Activated CD4-positive, alpha-beta memory T cell treated with anti-CD3 and anti-CD28 coated beads for 36 hours (primary cell): Measurements from ENCODE around the gene CDK5RAP1. TPM values are rescaled to one million over a fixed set of nuclear protein-coding genes. Genes with fewer than 3 reads are reported as not detected.
A peak's percentile ranks its signal among the peaks of the same experiment; 100 is the strongest.

Source experiments
- CTCF ChIA-PET: fragments of 350-600 bp; sonication (Branson Sonifier 250); formaldehyde crosslinking; loops from one replicate; lab custom pipeline; 2021; ENCODE audit warnings: antibody characterized with exemption, inconsistent platforms; lab: Charles Lee
- POLR2A ChIA-PET: fragments of 350-600 bp; sonication (Branson Sonifier 250); formaldehyde crosslinking; loops from one replicate; lab custom pipeline; 2021; ENCODE audit warnings: antibody characterized with exemption; lab: Charles Lee
- DNase-seq: peaks from one replicate; pipeline ENCODE4 v3.0.0-alpha.2; 2020
- H3K27ac Mint-ChIP-seq: one replicate; pipeline ENCODE4 v1.8.0; 2021; ENCODE audit warnings: mixed read lengths
- H3K27me3 Mint-ChIP-seq: one replicate; pipeline ENCODE4 v1.8.0; 2021; ENCODE audit warnings: mixed read lengths
- H3K36me3 Mint-ChIP-seq: one replicate; pipeline ENCODE4 v1.8.0; 2021; ENCODE audit warnings: mixed read lengths
- H3K4me1 Mint-ChIP-seq: one replicate; pipeline ENCODE4 v1.8.0; 2021; ENCODE audit warnings: low read depth, mixed read lengths
- H3K4me3 Mint-ChIP-seq: one replicate; pipeline ENCODE4 v1.8.0; 2021; ENCODE audit warnings: mild to moderate bottlenecking, mixed read lengths
- H3K9me3 Mint-ChIP-seq: one replicate; pipeline ENCODE4 v1.8.0; 2021; ENCODE audit warnings: mixed read lengths
- intact Hi-C: fragments of 100-400 bp; cut with micrococcal nuclease; formaldehyde crosslinking; loops from one replicate; pipeline ENCODE4 v1.15.1; 2023
- total RNA-seq, 2 experiments: library from RNA; stranded (reverse); gene quantifications; one replicate each; pipeline ENCODE4 v1.2.3, GENCODE V29; 2021

The CDK5RAP1 gene
- total RNA-seq, 2 experiments from 2014 or later, result 39.6 to 40.3 TPM

- Mint-ChIP-seq H3K9me3 (no peaks in the 10 kb centered on the region), H3K36me3 (peaks cover 2% of the 10 kb centered on the region), H3K4me1 (no peaks in the 10 kb centered on the region), H3K4me3 (no peak overlapping the region), H3K27ac (no peak overlapping the region), H3K27me3 (no peaks in the 10 kb centered on the region)
- DNase-seq, result no peak
- POLR2A ChIA-PET, result no interaction called here
- intact Hi-C loops, result no loop called here
- CTCF ChIA-PET, result no interaction called here
Measured at GRCh38 chr20:33412484-33412838, 11.1 kb upstream of the CDK5RAP1 start.

GRCh38 chr20:33411711-33412483 is 10.6 kb upstream of the CDK5RAP1 start:
- peaks cover 2% of the 10 kb centered on the region for H3K36me3 Mint-ChIP-seq
- ChIA-PET POLR2A (no interaction called here), CTCF (no interaction called here)
- H3K27me3 Mint-ChIP-seq, result no peaks in the 10 kb centered on the region
- peaks cover 3% of the 10 kb centered on the region for H3K4me1 Mint-ChIP-seq
- DNase-seq, result no peak
- H3K4me3 Mint-ChIP-seq, result no peak overlapping the region
- intact Hi-C loops, result no loop called here
- no peak overlapping the region for H3K27ac Mint-ChIP-seq
- H3K9me3 Mint-ChIP-seq, result no peaks in the 10 kb centered on the region

GRCh38 chr20:33411242-33411641 is 9.9 kb upstream of the CDK5RAP1 start:
- DNase-seq, result no peak
- no peaks in the 10 kb centered on the region for H3K9me3 Mint-ChIP-seq
- CTCF ChIA-PET, result no interaction called here
- peaks cover 3% of the 10 kb centered on the region for H3K4me1 Mint-ChIP-seq
- POLR2A ChIA-PET, result no interaction called here
- no peak overlapping the region for H3K4me3 Mint-ChIP-seq
- H3K27me3 Mint-ChIP-seq, result no peaks in the 10 kb centered on the region
- intact Hi-C loops, result no loop called here
- no peak overlapping the region for H3K27ac Mint-ChIP-seq
- H3K36me3 Mint-ChIP-seq, result peaks cover 2% of the 10 kb centered on the region

- POLR2A ChIA-PET, result no interaction called here
- H3K27ac Mint-ChIP-seq, result no peak overlapping the region
- intact Hi-C loops, result no loop called here
- H3K4me1 Mint-ChIP-seq, result peaks cover 3% of the 10 kb centered on the region
- H3K27me3 Mint-ChIP-seq, result no peaks in the 10 kb centered on the region
- H3K4me3 Mint-ChIP-seq, result no peak overlapping the region
- DNase-seq, result no peak
- H3K9me3 Mint-ChIP-seq, result no peaks in the 10 kb centered on the region
- H3K36me3 Mint-ChIP-seq, result peaks cover 2% of the 10 kb centered on the region
- CTCF ChIA-PET, result no interaction called here
Measured at GRCh38 chr20:33410081-33410742, 8.9 kb upstream of the CDK5RAP1 start.

GRCh38 chr20:33408716-33409654 is 7.7 kb upstream of the CDK5RAP1 start:
- no peaks in the 10 kb centered on the region for H3K9me3 Mint-ChIP-seq
- intact Hi-C loops, result no loop called here
- H3K27me3 Mint-ChIP-seq, result no peaks in the 10 kb centered on the region
- no peak overlapping the region for H3K27ac Mint-ChIP-seq
- no peak overlapping the region for H3K4me3 Mint-ChIP-seq
- peaks cover 3% of the 10 kb centered on the region for H3K4me1 Mint-ChIP-seq
- H3K36me3 Mint-ChIP-seq, result peaks cover 2% of the 10 kb centered on the region
- no peak for DNase-seq
- POLR2A ChIA-PET, result no interaction called here
- CTCF ChIA-PET, result no interaction called here

- ChIA-PET POLR2A (no interaction called here), CTCF (no interaction called here)
- intact Hi-C loops, result no loop called here
- DNase-seq, result no peak
- H3K4me1 Mint-ChIP-seq, result peaks cover 3% of the 10 kb centered on the region
- no peaks in the 10 kb centered on the region for H3K9me3 Mint-ChIP-seq
- no peak overlapping the region for H3K27ac Mint-ChIP-seq
- H3K27me3 Mint-ChIP-seq, result no peaks in the 10 kb centered on the region
- H3K36me3 Mint-ChIP-seq, result peaks cover 2% of the 10 kb centered on the region
- no peak overlapping the region for H3K4me3 Mint-ChIP-seq
Measured at GRCh38 chr20:33408313-33408712, 7.0 kb upstream of the CDK5RAP1 start.

- Mint-ChIP-seq H3K4me1 (peaks cover 3% of the 10 kb centered on the region), H3K27ac (peak overlapping the region; percentile 39)
- POLR2A ChIA-PET, result no interaction called here
Measured at GRCh38 chr20:33407796-33408195, 6.5 kb upstream of the CDK5RAP1 start.

GRCh38 chr20:33407251-33407650 is 5.9 kb upstream of the CDK5RAP1 start:
- Mint-ChIP-seq H3K27me3 (no peaks in the 10 kb centered on the region), H3K4me1 (peaks cover 7% of the 10 kb centered on the region), H3K36me3 (peaks cover 2% of the 10 kb centered on the region), H3K27ac (peak overlapping the region; percentile 39), H3K4me3 (no peak overlapping the region), H3K9me3 (no peaks in the 10 kb centered on the region)
- ChIA-PET POLR2A (interaction anchor here (0.8 kb wide), 1 partner anchor 1122 kb away, joined by 3 read pairs; no protein-coding TSS in a partner anchor), CTCF (no interaction called here)
- no peak for DNase-seq
- intact Hi-C loops, result no loop called here

More at GRCh38 chr20:33407796-33408195, 6.5 kb upstream of the CDK5RAP1 start:
- intact Hi-C loops, result no loop called here
- H3K4me3 Mint-ChIP-seq, result no peak overlapping the region
- peaks cover 2% of the 10 kb centered on the region for H3K36me3 Mint-ChIP-seq
- CTCF ChIA-PET, result no interaction called here
- H3K9me3 Mint-ChIP-seq, result no peaks in the 10 kb centered on the region
- DNase-seq, result no peak
- no peaks in the 10 kb centered on the region for H3K27me3 Mint-ChIP-seq

- H3K4me1 Mint-ChIP-seq, result peaks cover 23% of the 10 kb centered on the region
- DNase-seq, result no peak
- ChIA-PET POLR2A (no interaction called here), CTCF (interaction anchor here (0.6 kb wide), 1 partner anchor 705 kb away, joined by 4 read pairs; no protein-coding TSS in a partner anchor)
- H3K4me3 Mint-ChIP-seq, result no peak overlapping the region
- peaks cover 1% of the 10 kb centered on the region for H3K36me3 Mint-ChIP-seq
- H3K9me3 Mint-ChIP-seq, result no peaks in the 10 kb centered on the region
- H3K27ac Mint-ChIP-seq, result no peak overlapping the region
- H3K27me3 Mint-ChIP-seq, result no peaks in the 10 kb centered on the region
- intact Hi-C loops, result loop anchor here (5.0 kb wide), 1 partner anchor 263 kb away; the partner anchor contains the start of gene ACTL10
Measured at GRCh38 chr20:33404281-33404680, 3.0 kb upstream of the CDK5RAP1 start.

GRCh38 chr20:33401921-33402369 is 626 bp upstream of the CDK5RAP1 start:
- H3K27me3 Mint-ChIP-seq, result no peaks in the 10 kb centered on the region

GRCh38 chr20:33400812-33401183 is 521 bp downstream of the CDK5RAP1 start:
- CTCF ChIA-PET, result interaction anchor here (0.8 to 2.4 kb wide), 5 partner anchors 14 to 268 kb away, joined by 3 to 14 read pairs (median 3); partner anchors contain the start of gene SNTA1
- Mint-ChIP-seq H3K4me3 (peak overlapping the region; percentile 94), H3K36me3 (peaks cover 1% of the 10 kb centered on the region), H3K27ac (no peak overlapping the region), H3K4me1 (peaks cover 44% of the 10 kb centered on the region), H3K9me3 (no peaks in the 10 kb centered on the region), H3K27me3 (no peaks in the 10 kb centered on the region)
- POLR2A ChIA-PET, result interaction anchor here (1.0 to 1.3 kb wide), 2 partner anchors 31 to 43 kb away, joined by 5 read pairs; partner anchors contain the start of gene SNTA1
- DNase-seq, result no peak
- intact Hi-C loops, result loop anchor here (1.0 to 5.0 kb wide), 2 partner anchors 43 to 267 kb away; partner anchors contain the start of genes ACTL10 and SNTA1

More at GRCh38 chr20:33401921-33402369, 626 bp upstream of the CDK5RAP1 start:
- Mint-ChIP-seq H3K36me3 (peaks cover 1% of the 10 kb centered on the region), H3K4me1 (peaks cover 35% of the 10 kb centered on the region), H3K27ac (peak overlapping the region; percentile 86), H3K4me3 (peak overlapping the region; percentile 94), H3K9me3 (no peaks in the 10 kb centered on the region)
- ChIA-PET CTCF (interaction anchor here (0.7 to 1.7 kb wide), 2 partner anchors 265 to 267 kb away, joined by 5 to 14 read pairs; partner anchors contain the start of gene ACTL10), POLR2A (interaction anchor here (0.6 to 1.3 kb wide), 3 partner anchors 33 to 88 kb away, joined by 3 to 5 read pairs (median 5); partner anchors contain the start of genes CBFA2T2 and SNTA1)
- DNase-seq, result peak; percentile 18
- intact Hi-C loops, result loop anchor here (1.0 to 5.0 kb wide), 2 partner anchors 41 to 265 kb away; partner anchors contain the start of genes ACTL10 and SNTA1
